GM18526 (cell line): ENCODE results near the gene TRAPPC3.

Source experiments
- POLR2A ChIP-seq: IDR thresholded peaks from 3 replicates; pipeline ENCODE4 v1.6.1; 2011; ENCODE audit not compliant: insufficient read length; ENCODE audit errors: extremely low read depth

Gene TRAPPC3

GRCh38 chr1:36149237-36149972 lies at the start of gene TRAPPC3:
Gene TRAPPC3, minus strand, starts transcription at chr1:36149486. Its CDS starts 108 bp downstream, at chr1:36149378.
- peak; percentile 69 for TF ChIP-seq POLR2A

GRCh38 chr1:36198641-36199040 lies 49.4 kb upstream of the TRAPPC3 start:
- TF ChIP-seq POLR2A = no peak

GRCh38 chr1:36187800-36188593 lies 38.7 kb upstream of the TRAPPC3 start:
- no peak for TF ChIP-seq POLR2A

GRCh38 chr1:36183309-36183856 lies 34.1 kb upstream of the TRAPPC3 start:
- no peak for TF ChIP-seq POLR2A

GRCh38 chr1:36182734-36183133 lies 33.4 kb upstream of the TRAPPC3 start:
- no peak for TF ChIP-seq POLR2A

GRCh38 chr1:36179220-36179600 lies 29.9 kb upstream of the TRAPPC3 start:
- TF ChIP-seq POLR2A = no peak

GRCh38 chr1:36178471-36179219 lies 29.4 kb upstream of the TRAPPC3 start:
- TF ChIP-seq POLR2A = no peak

- no peak for TF ChIP-seq POLR2A
Measured at GRCh38 chr1:36177589-36178431, 28.5 kb upstream of the TRAPPC3 start.

- TF ChIP-seq POLR2A = no peak
Measured at GRCh38 chr1:36176106-36176949, 27.0 kb upstream of the TRAPPC3 start.

GRCh38 chr1:36175137-36176095 lies 26.1 kb upstream of the TRAPPC3 start:
- TF ChIP-seq POLR2A = no peak

- no peak for TF ChIP-seq POLR2A
Measured at GRCh38 chr1:36174713-36175112, 25.4 kb upstream of the TRAPPC3 start.

GRCh38 chr1:36172983-36173382 lies 23.7 kb upstream of the TRAPPC3 start:
- no peak for TF ChIP-seq POLR2A

- no peak for TF ChIP-seq POLR2A
Measured at GRCh38 chr1:36172017-36172747, 22.9 kb upstream of the TRAPPC3 start.
